GM12864 (cell line): ENCODE data around the gene KIF23.
A peak's percentile ranks its signal among the peaks of the same experiment; 100 is the strongest.

ENCODE experiments used
- DNase-seq: peaks from one replicate; pipeline ENCODE4 v3.0.0-alpha.2; 2011; ENCODE audit warnings: low read depth
- H3K4me3 ChIP-seq: 2 replicates; pipeline ENCODE4 v1.5.1; 2011; ENCODE audit warnings: mild to moderate bottlenecking, low read depth, low read length, control low read depth
- TF ChIP-seq, protein P1 (sequence below): IDR thresholded peaks from 2 replicates; pipeline ENCODE4 v1.5.1; 2011; ENCODE audit warnings: low read depth, mild to moderate bottlenecking, moderate library complexity, low read length, control low read depth, inconsistent platforms; ENCODE audit errors: missing control alignments

Gene KIF23

GRCh38 chr15:69408841-69409240 lies 5.3 kb upstream of the KIF23 start:
- no peak for DNase-seq
- TF ChIP-seq, protein P1, sequence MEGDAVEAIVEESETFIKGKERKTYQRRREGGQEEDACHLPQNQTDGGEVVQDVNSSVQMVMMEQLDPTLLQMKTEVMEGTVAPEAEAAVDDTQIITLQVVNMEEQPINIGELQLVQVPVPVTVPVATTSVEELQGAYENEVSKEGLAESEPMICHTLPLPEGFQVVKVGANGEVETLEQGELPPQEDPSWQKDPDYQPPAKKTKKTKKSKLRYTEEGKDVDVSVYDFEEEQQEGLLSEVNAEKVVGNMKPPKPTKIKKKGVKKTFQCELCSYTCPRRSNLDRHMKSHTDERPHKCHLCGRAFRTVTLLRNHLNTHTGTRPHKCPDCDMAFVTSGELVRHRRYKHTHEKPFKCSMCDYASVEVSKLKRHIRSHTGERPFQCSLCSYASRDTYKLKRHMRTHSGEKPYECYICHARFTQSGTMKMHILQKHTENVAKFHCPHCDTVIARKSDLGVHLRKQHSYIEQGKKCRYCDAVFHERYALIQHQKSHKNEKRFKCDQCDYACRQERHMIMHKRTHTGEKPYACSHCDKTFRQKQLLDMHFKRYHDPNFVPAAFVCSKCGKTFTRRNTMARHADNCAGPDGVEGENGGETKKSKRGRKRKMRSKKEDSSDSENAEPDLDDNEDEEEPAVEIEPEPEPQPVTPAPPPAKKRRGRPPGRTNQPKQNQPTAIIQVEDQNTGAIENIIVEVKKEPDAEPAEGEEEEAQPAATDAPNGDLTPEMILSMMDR: no peak
- H3K4me3 ChIP-seq: no peak overlapping the region

GRCh38 chr15:69410248-69410874 lies 3.8 kb upstream of the KIF23 start:
- DNase-seq: no peak
- TF ChIP-seq, protein P1: no peak
- no peak overlapping the region for H3K4me3 ChIP-seq

DNA sequence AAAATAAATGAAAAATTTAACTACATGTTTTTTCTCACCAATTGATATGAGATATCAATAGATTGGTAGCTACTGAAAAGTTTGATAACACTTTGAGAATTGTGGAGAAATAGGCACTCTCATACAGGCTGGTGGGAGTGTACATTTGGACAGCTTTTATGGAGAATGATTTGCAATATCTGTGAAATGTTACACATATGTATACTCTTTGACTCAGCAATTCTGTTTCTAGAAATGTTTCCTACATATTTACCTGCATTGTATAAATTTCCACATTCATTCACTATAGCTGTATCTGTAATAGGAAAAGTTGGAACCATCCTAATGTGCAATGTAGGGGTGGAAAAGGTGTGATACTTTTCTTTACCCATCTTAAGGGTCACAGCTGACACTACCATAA lies 1.9 kb upstream of the KIF23 start:
- no peak overlapping the region for H3K4me3 ChIP-seq
- TF ChIP-seq, protein P1: no peak
- no peak for DNase-seq

- no peak for DNase-seq
- H3K4me3 ChIP-seq: no peak overlapping the region
- TF ChIP-seq, protein P1: no peak
These were observed 1.4 kb upstream of the KIF23 start for GRCh38 chr15:69412701-69413100.

GRCh38 chr15:69414701-69415167 lies 585 bp downstream of the KIF23 start:
- TF ChIP-seq, protein P1: no peak
- DNase-seq: peak; percentile 22
- H3K4me3 ChIP-seq: peak overlapping the region; percentile 71

- TF ChIP-seq, protein P1: no peak
- DNase-seq: no peak
- peak overlapping the region; percentile 71 for H3K4me3 ChIP-seq
These were observed 1.2 kb downstream of the KIF23 start for GRCh38 chr15:69415381-69415780.

GRCh38 chr15:69417581-69417980 lies 3.4 kb downstream of the KIF23 start:
- TF ChIP-seq, protein P1: no peak
- DNase-seq: no peak
- H3K4me3 ChIP-seq: no peak overlapping the region
